DMS53 treated with DMSO at 0.1 percent for 48 hours (cell line): Measurements from ENCODE around the gene ZBTB7B.
A peak's percentile ranks its signal among the peaks of the same experiment; 100 is the strongest.

Experiments used
- DNase-seq: peaks from one replicate; lab custom pipeline; 2025; ENCODE audit not compliant: unreplicated experiment; lab: John Stamatoyannopoulos, UW

The ZBTB7B gene

GRCh38 chr1:155014709-155015508, 12.3 kb downstream of the ZBTB7B start:
- no peak for DNase-seq

DNA sequence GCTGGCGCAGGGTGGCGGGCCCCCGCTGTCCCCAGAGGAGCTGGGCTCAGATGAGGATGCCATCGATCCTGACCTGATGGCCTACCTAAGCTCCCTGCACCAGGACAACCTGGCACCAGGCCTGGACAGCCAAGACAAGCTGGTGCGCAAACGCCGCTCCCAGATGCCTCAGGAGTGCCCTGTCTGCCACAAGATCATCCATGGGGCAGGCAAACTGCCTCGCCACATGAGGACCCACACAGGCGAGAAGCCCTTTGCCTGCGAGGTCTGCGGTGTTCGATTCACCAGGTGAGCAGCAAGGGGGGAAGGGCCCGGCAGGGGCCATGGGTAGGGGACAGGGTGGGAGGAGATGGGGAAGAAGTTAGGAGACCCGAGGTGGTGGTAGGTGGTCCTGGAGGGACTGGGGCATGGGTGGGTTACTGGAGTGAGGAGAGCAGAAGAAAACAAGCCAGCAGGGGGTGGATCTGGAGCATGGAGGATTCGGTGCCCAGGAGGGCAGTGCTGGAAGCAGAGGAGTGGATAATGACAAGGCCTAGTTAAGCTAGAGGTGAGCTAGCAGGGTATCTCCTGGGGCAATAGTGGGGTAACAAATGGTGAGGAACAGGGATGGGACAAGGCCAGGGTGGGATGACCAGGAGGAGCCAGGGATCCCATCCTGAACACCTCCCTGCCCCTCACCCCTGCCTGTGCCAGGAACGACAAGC, 13.1 kb downstream of the ZBTB7B start:
- no peak for DNase-seq

DNA sequence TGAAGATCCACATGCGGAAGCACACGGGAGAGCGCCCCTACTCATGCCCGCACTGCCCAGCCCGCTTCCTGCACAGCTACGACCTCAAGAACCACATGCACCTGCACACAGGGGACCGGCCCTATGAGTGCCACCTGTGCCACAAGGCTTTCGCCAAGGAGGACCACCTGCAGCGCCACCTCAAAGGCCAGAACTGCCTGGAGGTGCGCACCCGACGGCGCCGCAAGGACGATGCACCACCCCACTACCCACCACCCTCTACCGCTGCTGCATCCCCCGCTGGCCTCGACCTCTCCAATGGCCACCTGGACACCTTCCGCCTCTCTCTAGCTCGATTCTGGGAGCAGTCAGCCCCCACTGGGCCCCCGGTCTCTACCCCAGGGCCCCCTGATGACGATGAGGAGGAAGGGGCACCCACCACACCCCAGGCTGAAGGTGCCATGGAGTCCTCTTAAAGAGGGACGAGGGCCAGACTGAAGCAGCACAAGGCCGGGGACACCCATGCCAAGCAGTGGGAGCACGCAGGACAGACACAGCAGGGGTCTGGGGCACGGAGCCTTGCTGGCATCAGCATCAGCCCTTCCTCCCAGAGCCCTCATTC, 13.7 kb downstream of the ZBTB7B start:
- no peak for DNase-seq

DNA sequence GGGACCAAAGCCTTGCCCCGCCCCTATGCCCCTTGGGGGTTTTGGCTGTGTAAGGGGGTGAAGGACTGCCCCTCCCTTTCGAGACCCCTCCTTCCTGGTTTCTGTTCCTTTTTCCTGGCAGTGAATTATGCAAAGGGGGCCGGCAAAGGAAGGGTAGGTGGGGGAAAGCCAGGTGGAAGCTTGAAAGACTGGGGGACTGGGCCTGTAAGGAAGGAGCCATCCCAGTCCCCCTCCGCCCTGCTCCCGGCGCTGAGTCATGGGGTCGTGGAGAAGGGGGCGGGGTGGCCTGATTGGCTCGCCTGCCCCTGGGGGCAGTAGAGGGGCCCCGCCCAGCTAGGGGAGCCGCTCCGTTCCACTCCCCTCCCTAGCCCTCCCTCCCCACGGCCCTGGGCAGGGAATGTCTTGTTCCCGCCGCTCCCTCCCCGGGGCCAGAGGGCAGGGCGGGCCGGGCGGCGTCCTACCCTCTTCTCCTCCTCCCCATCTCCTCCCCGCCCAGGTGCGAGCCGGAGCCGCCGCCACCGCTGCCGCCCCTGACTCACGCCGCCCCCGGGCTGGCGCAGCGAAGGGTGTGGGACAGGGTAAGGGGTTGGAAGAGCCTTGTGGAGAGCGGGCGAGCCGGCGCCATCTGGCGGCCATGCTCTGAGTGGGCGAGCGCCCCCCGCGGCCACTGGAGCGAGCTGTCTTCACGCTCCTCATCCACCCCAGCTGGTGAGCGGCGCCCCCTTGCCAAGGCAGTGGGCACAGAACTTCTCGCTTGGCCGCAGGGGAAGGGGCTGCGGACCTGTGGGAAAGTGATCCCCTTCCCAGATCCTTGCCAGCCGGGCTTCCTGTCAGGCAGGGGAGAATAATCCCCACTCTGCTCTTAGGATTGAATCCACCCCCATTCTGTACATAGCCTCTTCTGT, 14.7 kb downstream of the ZBTB7B start:
- DNase-seq = peak; percentile 20

GRCh38 chr1:155017946-155018316, 15.3 kb downstream of the ZBTB7B start:
- DNase-seq = no peak

DNA sequence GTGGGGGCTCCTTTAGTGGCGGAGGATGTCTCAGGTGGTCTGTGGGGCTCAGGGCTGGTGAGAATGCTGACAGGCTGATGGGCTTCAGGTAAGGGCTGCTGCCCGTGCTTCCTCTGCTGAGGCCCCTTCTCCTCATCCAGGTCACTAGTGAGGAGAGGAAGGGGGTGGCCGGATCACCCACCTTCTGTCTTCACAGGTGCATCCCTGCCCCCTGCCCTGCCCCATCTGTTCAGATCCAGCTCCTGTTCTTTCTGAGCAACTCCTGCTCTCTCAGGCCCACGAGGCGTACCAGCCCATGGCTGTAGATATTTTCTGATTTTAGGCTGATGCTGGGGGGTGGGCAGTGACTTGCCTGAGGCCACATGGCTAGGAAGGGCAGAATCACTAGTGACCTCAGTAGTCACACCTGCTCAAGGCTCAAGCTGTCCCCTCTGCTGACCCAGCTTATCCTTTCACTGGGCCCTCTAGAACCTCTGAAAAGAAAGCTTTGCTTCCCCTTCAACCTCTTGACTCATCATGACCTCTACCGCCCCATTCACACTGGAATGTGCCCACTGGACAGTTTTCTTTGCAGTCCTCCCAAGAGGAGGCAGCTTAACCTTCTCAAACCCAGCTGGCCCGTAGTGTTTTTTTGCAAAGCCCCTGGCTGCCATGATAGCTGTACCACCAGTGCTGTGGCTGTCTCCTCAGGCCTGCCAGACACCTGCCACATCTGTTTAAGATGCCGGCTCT, 16.2 kb downstream of the ZBTB7B start:
- no peak for DNase-seq

DNA sequence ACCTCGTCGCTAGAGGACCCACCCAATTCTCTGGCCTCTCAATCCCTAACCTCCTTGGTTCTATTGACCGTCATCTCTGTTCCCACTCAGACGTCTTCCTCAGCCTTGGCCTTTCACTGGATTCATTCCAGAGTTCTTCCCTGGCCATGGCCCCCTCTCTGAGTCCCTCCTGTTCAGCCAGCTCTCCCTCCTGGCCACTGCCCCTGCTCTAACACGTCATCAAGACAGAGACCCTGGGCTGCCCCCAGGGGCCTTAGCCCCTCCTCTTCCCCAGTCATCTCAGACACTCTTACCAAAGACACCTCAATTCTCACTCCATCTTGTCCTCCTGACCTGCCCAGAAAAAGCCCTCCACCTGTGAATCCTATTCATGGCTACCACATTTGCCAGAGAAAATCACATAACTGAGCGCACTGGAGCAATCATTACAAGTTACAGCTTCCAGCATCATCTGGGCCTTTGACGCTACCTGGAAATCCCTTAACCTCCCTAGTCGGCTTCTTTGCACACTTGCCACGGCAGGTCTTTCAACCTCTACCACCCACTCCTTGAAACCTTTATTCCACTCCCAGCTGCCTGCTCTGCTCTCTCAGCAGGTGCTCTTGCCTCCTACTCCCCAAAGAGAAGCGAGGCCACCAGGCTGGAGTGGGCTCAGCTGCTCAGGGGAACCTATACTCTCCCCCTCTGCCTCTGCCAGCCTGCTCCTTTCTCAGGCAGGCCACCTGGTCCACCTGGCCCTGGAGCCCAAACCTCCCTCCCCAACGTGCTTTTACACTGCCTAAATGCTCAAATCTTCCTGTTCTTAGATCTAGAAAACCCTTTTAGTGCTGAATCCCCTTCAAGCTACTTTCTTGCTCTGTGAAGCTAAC, 17.0 kb downstream of the ZBTB7B start:
- DNase-seq = no peak

- no peak for DNase-seq
Measured at GRCh38 chr1:155022136-155022926, 19.7 kb downstream of the ZBTB7B start.

GRCh38 chr1:155022927-155023236, 20.3 kb downstream of the ZBTB7B start:
- peak; percentile 35 for DNase-seq

GRCh38 chr1:155023627-155024026, 21.0 kb downstream of the ZBTB7B start:
- DNase-seq = no peak

DNA sequence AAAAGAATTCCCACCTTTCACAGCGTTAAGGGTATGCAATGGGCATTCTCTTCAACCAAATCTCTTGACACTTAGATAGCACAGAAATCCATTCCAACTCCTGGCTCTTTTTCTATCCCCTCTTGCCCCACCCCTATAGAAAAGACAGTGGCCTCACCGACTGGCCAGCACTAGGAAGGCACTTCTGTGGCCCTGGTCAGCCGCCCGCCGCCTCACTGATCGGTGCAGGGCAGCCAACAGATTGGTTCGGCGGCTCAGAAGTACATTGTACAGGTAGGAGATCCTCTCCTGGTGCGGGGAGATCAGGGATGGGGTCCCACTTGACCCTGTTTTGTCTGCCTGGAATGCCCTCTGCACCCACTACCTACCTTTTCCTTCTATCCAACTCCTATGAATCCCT, 21.7 kb downstream of the ZBTB7B start:
- DNase-seq = no peak

GRCh38 chr1:155026154-155026553, 23.6 kb downstream of the ZBTB7B start:
- DNase-seq = no peak

DNA sequence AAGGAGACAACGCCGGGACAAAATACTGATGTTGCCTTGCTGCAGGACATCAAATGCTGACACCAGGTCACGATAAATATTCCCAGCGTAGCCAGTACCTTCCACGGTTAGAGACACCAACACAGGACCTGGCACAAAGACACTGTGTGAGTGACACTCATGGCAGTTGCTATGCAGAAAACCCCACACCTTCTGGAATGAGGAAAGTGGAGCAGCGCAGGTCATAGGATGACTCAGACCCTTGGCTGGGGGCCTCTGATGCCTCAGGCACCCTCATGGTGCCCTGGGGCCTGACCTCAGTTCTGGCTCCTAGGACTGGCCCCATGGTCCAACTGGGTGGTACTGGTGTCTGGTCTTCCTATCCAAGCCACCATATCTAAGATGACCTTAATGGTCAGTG, 24.0 kb downstream of the ZBTB7B start:
- DNase-seq = no peak

DNA sequence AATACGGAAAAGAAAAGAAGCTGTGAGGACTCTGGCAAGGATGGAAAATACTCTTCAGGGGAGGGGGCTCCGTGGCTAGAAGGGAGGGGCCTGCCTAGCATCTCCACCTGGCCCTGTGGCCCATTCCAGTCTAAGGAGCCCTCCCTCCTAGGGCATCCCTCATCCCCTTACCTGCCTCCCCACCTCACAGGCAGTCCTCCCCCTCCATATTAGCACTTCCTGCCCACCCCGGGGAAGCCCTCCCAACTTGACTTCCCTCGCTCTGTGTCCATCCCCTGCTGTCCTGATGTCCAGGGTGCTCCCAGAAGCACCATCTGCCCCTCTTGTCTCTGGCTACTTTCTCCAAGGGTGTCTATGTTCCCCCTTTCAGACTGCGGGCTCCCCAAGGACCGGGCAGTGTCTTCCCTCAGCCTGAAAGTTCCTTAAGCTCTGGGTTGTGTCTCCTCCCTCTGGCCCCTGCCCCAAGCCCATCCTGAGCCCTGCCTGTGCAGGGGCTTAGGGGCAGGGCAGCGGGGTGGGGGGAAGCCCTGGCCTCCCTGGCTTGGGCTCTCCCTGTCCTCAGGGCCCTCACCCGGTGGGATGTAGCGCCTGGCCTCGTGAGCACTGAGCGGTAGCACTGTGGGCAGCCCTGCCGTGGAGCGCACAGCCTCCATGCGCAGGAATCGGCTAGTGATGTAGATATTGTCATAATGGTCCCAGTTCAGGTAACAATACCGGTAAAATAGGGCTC, 27.1 kb downstream of the ZBTB7B start:
- no peak for DNase-seq

GRCh38 chr1:155030243-155030795, 27.7 kb downstream of the ZBTB7B start:
- no peak for DNase-seq

DNA sequence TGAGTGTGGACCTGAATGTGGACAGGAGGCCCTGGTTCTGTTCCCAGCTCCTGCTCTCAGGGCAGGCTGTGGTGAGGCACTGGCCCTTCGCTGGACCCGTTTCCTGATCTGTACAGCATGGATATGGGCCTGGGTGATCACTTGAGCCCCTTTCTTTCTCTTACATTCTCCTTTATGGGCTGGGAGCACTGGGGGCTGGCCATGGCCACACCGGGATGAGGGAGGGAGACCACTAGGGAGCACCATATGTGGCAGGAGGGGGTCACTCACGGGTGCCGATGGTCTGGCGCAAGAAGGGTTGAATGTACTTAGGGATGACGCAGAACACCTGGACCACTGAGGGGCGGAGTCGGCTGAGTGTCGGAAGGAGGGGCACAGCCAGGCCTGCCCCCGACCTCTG, 28.3 kb downstream of the ZBTB7B start:
- DNase-seq = no peak

GRCh38 chr1:155032886-155033285, 30.3 kb downstream of the ZBTB7B start:
- no peak for DNase-seq

DNA sequence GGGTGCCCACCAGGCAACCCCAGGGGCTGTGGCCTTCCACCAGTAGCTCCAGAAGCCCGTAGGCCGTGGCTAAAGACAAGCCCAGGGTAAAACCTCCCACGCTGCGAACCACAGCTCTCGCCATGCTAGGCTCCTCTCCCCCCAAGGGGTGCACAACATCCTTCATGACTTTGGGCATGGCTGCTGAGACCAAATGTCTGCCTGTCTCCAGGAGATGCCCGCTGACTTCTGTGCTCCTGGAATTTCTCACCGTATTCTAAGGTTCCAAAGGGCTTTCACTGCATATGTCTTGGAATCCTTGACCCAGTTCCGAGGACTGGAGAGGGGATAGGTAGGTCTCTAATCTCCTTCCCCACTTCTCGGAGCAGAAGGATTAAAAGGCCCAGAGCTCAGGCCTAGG, 30.9 kb downstream of the ZBTB7B start, which contains the start of the genes DCST1 and DCST2:
TSS of gene DCST1 (plus strand) at position 301 of the 400 bp plus-strand sequence. CDS start 213 bp downstream, outside the sequence.
TSS of gene DCST2 (minus strand) at position 258 of the 400 bp plus-strand sequence. CDS start at position 178, 80 bp downstream.
- DNase-seq = no peak
